ENCODE measurements around the gene RGS1. TPM values are rescaled to one million over a fixed set of nuclear protein-coding genes. Genes with fewer than 3 reads are reported as not detected.

The RGS1 gene
- total and polyA plus RNA-seq, 2 of the 8 experiments (the other 6 are each of a cell fraction or from before 2014, with no cell fraction given) = not detected

- TF ChIP-seq, protein P1, sequence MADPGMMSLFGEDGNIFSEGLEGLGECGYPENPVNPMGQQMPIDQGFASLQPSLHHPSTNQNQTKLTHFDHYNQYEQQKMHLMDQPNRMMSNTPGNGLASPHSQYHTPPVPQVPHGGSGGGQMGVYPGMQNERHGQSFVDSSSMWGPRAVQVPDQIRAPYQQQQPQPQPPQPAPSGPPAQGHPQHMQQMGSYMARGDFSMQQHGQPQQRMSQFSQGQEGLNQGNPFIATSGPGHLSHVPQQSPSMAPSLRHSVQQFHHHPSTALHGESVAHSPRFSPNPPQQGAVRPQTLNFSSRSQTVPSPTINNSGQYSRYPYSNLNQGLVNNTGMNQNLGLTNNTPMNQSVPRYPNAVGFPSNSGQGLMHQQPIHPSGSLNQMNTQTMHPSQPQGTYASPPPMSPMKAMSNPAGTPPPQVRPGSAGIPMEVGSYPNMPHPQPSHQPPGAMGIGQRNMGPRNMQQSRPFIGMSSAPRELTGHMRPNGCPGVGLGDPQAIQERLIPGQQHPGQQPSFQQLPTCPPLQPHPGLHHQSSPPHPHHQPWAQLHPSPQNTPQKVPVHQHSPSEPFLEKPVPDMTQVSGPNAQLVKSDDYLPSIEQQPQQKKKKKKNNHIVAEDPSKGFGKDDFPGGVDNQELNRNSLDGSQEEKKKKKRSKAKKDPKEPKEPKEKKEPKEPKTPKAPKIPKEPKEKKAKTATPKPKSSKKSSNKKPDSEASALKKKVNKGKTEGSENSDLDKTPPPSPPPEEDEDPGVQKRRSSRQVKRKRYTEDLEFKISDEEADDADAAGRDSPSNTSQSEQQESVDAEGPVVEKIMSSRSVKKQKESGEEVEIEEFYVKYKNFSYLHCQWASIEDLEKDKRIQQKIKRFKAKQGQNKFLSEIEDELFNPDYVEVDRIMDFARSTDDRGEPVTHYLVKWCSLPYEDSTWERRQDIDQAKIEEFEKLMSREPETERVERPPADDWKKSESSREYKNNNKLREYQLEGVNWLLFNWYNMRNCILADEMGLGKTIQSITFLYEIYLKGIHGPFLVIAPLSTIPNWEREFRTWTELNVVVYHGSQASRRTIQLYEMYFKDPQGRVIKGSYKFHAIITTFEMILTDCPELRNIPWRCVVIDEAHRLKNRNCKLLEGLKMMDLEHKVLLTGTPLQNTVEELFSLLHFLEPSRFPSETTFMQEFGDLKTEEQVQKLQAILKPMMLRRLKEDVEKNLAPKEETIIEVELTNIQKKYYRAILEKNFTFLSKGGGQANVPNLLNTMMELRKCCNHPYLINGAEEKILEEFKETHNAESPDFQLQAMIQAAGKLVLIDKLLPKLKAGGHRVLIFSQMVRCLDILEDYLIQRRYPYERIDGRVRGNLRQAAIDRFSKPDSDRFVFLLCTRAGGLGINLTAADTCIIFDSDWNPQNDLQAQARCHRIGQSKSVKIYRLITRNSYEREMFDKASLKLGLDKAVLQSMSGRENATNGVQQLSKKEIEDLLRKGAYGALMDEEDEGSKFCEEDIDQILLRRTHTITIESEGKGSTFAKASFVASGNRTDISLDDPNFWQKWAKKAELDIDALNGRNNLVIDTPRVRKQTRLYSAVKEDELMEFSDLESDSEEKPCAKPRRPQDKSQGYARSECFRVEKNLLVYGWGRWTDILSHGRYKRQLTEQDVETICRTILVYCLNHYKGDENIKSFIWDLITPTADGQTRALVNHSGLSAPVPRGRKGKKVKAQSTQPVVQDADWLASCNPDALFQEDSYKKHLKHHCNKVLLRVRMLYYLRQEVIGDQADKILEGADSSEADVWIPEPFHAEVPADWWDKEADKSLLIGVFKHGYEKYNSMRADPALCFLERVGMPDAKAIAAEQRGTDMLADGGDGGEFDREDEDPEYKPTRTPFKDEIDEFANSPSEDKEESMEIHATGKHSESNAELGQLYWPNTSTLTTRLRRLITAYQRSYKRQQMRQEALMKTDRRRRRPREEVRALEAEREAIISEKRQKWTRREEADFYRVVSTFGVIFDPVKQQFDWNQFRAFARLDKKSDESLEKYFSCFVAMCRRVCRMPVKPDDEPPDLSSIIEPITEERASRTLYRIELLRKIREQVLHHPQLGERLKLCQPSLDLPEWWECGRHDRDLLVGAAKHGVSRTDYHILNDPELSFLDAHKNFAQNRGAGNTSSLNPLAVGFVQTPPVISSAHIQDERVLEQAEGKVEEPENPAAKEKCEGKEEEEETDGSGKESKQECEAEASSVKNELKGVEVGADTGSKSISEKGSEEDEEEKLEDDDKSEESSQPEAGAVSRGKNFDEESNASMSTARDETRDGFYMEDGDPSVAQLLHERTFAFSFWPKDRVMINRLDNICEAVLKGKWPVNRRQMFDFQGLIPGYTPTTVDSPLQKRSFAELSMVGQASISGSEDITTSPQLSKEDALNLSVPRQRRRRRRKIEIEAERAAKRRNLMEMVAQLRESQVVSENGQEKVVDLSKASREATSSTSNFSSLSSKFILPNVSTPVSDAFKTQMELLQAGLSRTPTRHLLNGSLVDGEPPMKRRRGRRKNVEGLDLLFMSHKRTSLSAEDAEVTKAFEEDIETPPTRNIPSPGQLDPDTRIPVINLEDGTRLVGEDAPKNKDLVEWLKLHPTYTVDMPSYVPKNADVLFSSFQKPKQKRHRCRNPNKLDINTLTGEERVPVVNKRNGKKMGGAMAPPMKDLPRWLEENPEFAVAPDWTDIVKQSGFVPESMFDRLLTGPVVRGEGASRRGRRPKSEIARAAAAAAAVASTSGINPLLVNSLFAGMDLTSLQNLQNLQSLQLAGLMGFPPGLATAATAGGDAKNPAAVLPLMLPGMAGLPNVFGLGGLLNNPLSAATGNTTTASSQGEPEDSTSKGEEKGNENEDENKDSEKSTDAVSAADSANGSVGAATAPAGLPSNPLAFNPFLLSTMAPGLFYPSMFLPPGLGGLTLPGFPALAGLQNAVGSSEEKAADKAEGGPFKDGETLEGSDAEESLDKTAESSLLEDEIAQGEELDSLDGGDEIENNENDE (IDR thresholded peaks at IDR 0.05; ENCODE audit: insufficient replicate concordance, low read length) = no peak
- no peak for TF ChIP-seq RXRA (IDR thresholded peaks at IDR 0.05; ENCODE audit: insufficient read depth, low read depth, low read length)
Measured at GRCh38 chr1:192628396-192629057, 53.0 kb downstream of the RGS1 start (continued).
